Parietal lobe (tissue), 2 donors: ENCODE data around the gene RPS23. TPM values are rescaled to one million over a fixed set of nuclear protein-coding genes. Genes with fewer than 3 reads are reported as not detected.

Source experiments
- small RNA-seq: library from RNA; depleted of rRNA; stranded (forward); fragments of <200 nt; gene quantifications from one replicate; pipeline ENCODE3, GENCODE V24; 2014; ENCODE audit warnings: low replicate concordance
- total RNA-seq: library from RNA; depleted of rRNA; stranded (reverse); fragments of >200 nt; gene quantifications from one replicate; pipeline ENCODE4 v1.2.3, GENCODE V29; 2014

RPS23 gene
- 5,092 TPM for total RNA-seq

GRCh38 chr5:82277987-82278710 is at the start of gene RPS23:
TSS of gene RPS23 (minus strand) at chr5:82278354. CDS start at chr5:82278323, 31 bp downstream.

Small RNA genes lying within 50 kb of the gene (small RNA-seq; reads per million reads assigned to genes)
- not detected for gene AC010598.1
